SK-N-SH (cell line): Measurements from ENCODE around the gene NADK.
"Not testable (repeated sequence)": the region's sequence is repeated elsewhere in the genome, so short reads cannot be mapped to it uniquely, and the experiment has no call there.

Source experiments
- EP300 ChIP-seq, 2 experiments: IDR thresholded peaks; 2 replicates each; pipeline versions ENCODE4 v1.4.0 to v1.6.1; 2012; ENCODE audit warnings: borderline replicate concordance in 1 of 2, low read depth in 1 of 2, low read length in 1 of 2
- MAX ChIP-seq: IDR thresholded peaks from 2 replicates; pipeline ENCODE4 v1.4.0; 2012; ENCODE audit warnings: low read depth
- POLR2AphosphoS5 ChIP-seq: IDR thresholded peaks from 2 replicates; pipeline ENCODE4 v1.6.1; 2012; ENCODE audit warnings: low read depth, low read length
- RXRA ChIP-seq: IDR thresholded peaks from 2 replicates; pipeline ENCODE4 v1.4.0; 2012; ENCODE audit warnings: low read depth, mild to moderate bottlenecking, borderline replicate concordance

GRCh38 chr1:1702506-1702905 is 75.8 kb downstream of the NADK start:
- not testable (repeated sequence) for TF ChIP-seq POLR2AphosphoS5; MAX; RXRA; EP300 (IDR thresholded peaks at IDR 0.05; ENCODE audit: borderline replicate concordance in 1 of 2, low read depth in 1 of 2, low read length in 1 of 2)
